B cell (primary cell): ENCODE measurements around the gene BNIP5. TPM values are rescaled to one million over a fixed set of nuclear protein-coding genes. Genes with fewer than 3 reads are reported as not detected.

Experiments used
- ATAC-seq: fragments of 200-7000 bp; cut with Tn5 transposase; one replicate; pipeline ENCODE4 v1.10.0; 2021; ENCODE audit warnings: low read depth, mild to moderate bottlenecking, moderate number of reproducible peaks, moderate library complexity
- CTCF ChIA-PET: fragments of 350-600 bp; sonication (Branson Sonifier 250); formaldehyde crosslinking; loops from one replicate; lab custom pipeline; 2021; ENCODE audit warnings: antibody characterized with exemption, inconsistent platforms; lab: Charles Lee
- POLR2A ChIA-PET: fragments of 350-600 bp; sonication (Branson Sonifier 250); formaldehyde crosslinking; loops from one replicate; lab custom pipeline; 2021; ENCODE audit warnings: antibody characterized with exemption; lab: Charles Lee
- DNase-seq: peaks from one replicate; pipeline ENCODE4 v3.0.0; 2013
- H2AFZ ChIP-seq: 2 replicates; pipeline ENCODE4 v1.6.1; 2012; ENCODE audit warnings: mild to moderate bottlenecking, low read depth, low read length; ENCODE audit not compliant: insufficient read depth, poor library complexity, severe bottlenecking
- H3K27ac ChIP-seq, 2 donors: 1 replicate in 1 of 2; 2 replicates in 1 of 2; pipeline ENCODE4 v1.5.1; 2012 to 2013; ENCODE audit warnings: low read length in 2 of 2, mild to moderate bottlenecking in 2 of 2, moderate library complexity in 1 of 2
- H3K27me3 ChIP-seq, 4 experiments: fragments of 200-600 bp in 1 of 4; sonication (generic) in 1 of 4; replicated peaks in 1 of 4; 1 replicate in 2 of 4; 2 replicates in 2 of 4; pipeline versions ENCODE4 v1.6.1 to v1.7.0; 2013 to 2016; ENCODE audit warnings: low read length in 3 of 4, mild to moderate bottlenecking in 2 of 4, mixed read lengths in 1 of 4, moderate library complexity in 1 of 4; ENCODE audit not compliant: insufficient read depth in 4 of 4, control insufficient read depth in 3 of 4; ENCODE audit errors: control extremely low read depth in 1 of 4
- H3K36me3 ChIP-seq, 2 experiments: replicated peaks in 1 of 2; 1 replicate in 1 of 2; 2 replicates in 1 of 2; pipeline versions ENCODE4 v1.6.1 to v1.7.1; 2013; ENCODE audit warnings: low read length in 1 of 2; ENCODE audit not compliant: insufficient read depth in 2 of 2, control insufficient read depth in 1 of 2; ENCODE audit errors: control extremely low read depth in 1 of 2, extremely low read depth in 1 of 2
- H3K4me1 ChIP-seq, 2 donors: fragments of 200-600 bp in 1 of 2; sonication (generic) in 1 of 2; 1 replicate in 1 of 2; 2 replicates in 1 of 2; pipeline versions ENCODE4 v1.5.1 to v1.6.1; 2013 to 2017; ENCODE audit warnings: low read length in 2 of 2; ENCODE audit not compliant: control insufficient read depth in 2 of 2, insufficient read depth in 2 of 2
- H3K4me2 ChIP-seq: replicated peaks from 2 replicates; pipeline ENCODE3; 2012; ENCODE audit warnings: mild to moderate bottlenecking, low read depth, low read length; ENCODE audit not compliant: poor library complexity, severe bottlenecking
- H3K4me3 ChIP-seq, 5 experiments: fragments of 200-600 bp in 1 of 5; sonication (generic) in 1 of 5; 1 replicate in 3 of 5; 2 replicates in 2 of 5; pipeline versions ENCODE4 v1.5.1 to v1.7.0; 2011 to 2016; ENCODE audit warnings: low read length in 4 of 5, mild to moderate bottlenecking in 4 of 5, low read depth in 2 of 5, control low read depth in 1 of 5, moderate library complexity in 1 of 5; ENCODE audit not compliant: insufficient read depth in 1 of 5; ENCODE audit errors: control extremely low read depth in 1 of 5, extremely low read depth in 1 of 5
- H3K79me2 ChIP-seq: fragments of 200-600 bp; sonication (generic); one replicate; pipeline ENCODE4 v1.6.0; 2016; ENCODE audit warnings: low read length; ENCODE audit not compliant: control insufficient read depth, insufficient read depth
- H3K9ac ChIP-seq: fragments of 200-600 bp; sonication (generic); 2 replicates; pipeline ENCODE4 v1.6.1; 2017; ENCODE audit warnings: mild to moderate bottlenecking, low read length, moderate library complexity
- H3K9me3 ChIP-seq, 3 donors: one replicate each; pipeline versions ENCODE4 v1.6.1 to v1.7.1; 2013; ENCODE audit warnings: low read length in 2 of 3; ENCODE audit not compliant: control insufficient read depth in 2 of 3, insufficient read depth in 1 of 3; ENCODE audit errors: control extremely low read depth in 1 of 3
- H4K20me1 ChIP-seq: 2 replicates; pipeline ENCODE4 v1.6.0; 2012; ENCODE audit warnings: mild to moderate bottlenecking, low read length; ENCODE audit not compliant: insufficient read depth, control insufficient read depth, poor library complexity, severe bottlenecking
- H3K27ac Mint-ChIP-seq: one replicate; pipeline ENCODE4 v1.8.0; 2021; ENCODE audit warnings: mixed read lengths
- H3K27me3 Mint-ChIP-seq: one replicate; pipeline ENCODE4 v1.8.0; 2021; ENCODE audit warnings: mixed read lengths
- H3K4me1 Mint-ChIP-seq: one replicate; pipeline ENCODE4 v1.8.0; 2021; ENCODE audit warnings: mixed read lengths
- H3K4me3 Mint-ChIP-seq: one replicate; pipeline ENCODE4 v1.8.0; 2021; ENCODE audit warnings: mixed read lengths
- H3K9me3 Mint-ChIP-seq: one replicate; pipeline ENCODE4 v1.8.0; 2022; ENCODE audit warnings: mixed read lengths; ENCODE audit not compliant: insufficient read depth
- EZH2 ChIP-seq: IDR thresholded peaks from 2 replicates; pipeline ENCODE4 v1.6.1; 2012; ENCODE audit warnings: borderline replicate concordance, low read depth, mild to moderate bottlenecking, moderate library complexity, low read length; ENCODE audit not compliant: insufficient read depth, poor library complexity, severe bottlenecking
- WGBS: methylation state at CpG from one replicate; pipeline ENCODE4 v1.1.5; 2013; ENCODE audit warnings: missing lambda C conversion rate; ENCODE audit not compliant: insufficient coverage; 5-methylcytosine and 5-hydroxymethylcytosine counted together
- intact Hi-C: fragments of 100-400 bp; cut with micrococcal nuclease; formaldehyde crosslinking; loops from one replicate; pipeline ENCODE4 v1.10.0; 2022
- polyA plus RNA-seq: library from polyadenylated mRNA; depleted of rRNA; stranded (reverse); fragments of >200 nt; gene quantifications from 2 replicates; pipeline ENCODE4 v1.2.3, GENCODE V29; 2012
- total RNA-seq, 2 donors: library from RNA; stranded (reverse); fragments of 120-200 nt in 1 of 2; gene quantifications; 1 replicate in 1 of 2; 2 replicates in 1 of 2; pipeline versions ENCODE4 v1.2.3 to v1.2.4, GENCODE V29; 2013 to 2022
- TF ChIP-seq, protein P1 (sequence below): fragments of 200-600 bp; IDR thresholded peaks from one replicate; pipeline ENCODE4 v1.8.0; 2022; ENCODE audit warnings: antibody characterized with exemption, mild to moderate bottlenecking

The BNIP5 gene
- total and polyA plus RNA-seq, 2 donors (not counting 1 experiment from before 2014, with no cell fraction given), result 0.06 to 0.10 TPM

DNA sequence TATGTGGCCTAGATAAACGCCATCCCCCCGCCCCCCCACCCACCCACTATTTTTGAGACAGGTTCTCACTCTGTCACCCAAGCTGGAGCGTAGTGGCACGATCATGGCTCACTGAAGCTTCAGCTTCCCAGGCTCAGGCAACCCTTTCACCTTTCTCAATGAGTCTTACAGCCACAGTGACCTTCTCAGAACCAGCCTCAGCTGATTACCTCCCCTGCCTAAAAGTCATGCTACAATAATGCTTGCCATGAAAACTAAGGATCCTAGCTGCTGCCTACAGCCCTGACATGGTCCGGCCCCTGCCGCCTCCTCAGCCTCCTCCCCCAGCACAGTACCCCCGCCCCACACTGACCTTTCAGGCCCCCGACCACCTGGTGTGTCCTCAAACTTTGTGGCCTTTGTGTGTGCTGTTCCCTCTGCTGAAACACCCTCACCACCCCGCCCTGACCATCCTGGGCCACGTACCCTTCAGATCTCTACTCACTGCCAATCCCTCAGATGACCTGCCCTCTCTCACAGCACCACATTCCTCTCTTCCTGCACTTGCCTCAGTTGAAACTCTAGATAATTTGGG, 35.5 kb downstream of the BNIP5 start:
- no peak for TF ChIP-seq EZH2
- TF ChIP-seq, protein P1, sequence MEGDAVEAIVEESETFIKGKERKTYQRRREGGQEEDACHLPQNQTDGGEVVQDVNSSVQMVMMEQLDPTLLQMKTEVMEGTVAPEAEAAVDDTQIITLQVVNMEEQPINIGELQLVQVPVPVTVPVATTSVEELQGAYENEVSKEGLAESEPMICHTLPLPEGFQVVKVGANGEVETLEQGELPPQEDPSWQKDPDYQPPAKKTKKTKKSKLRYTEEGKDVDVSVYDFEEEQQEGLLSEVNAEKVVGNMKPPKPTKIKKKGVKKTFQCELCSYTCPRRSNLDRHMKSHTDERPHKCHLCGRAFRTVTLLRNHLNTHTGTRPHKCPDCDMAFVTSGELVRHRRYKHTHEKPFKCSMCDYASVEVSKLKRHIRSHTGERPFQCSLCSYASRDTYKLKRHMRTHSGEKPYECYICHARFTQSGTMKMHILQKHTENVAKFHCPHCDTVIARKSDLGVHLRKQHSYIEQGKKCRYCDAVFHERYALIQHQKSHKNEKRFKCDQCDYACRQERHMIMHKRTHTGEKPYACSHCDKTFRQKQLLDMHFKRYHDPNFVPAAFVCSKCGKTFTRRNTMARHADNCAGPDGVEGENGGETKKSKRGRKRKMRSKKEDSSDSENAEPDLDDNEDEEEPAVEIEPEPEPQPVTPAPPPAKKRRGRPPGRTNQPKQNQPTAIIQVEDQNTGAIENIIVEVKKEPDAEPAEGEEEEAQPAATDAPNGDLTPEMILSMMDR, result no peak
- Mint-ChIP-seq H3K27ac (no peak overlapping the region), H3K4me3 (no peak overlapping the region), H3K4me1 (peaks cover 5% of the 10 kb centered on the region), H3K9me3 (no peaks in the 10 kb centered on the region), H3K27me3 (peaks cover 23% of the 10 kb centered on the region)
- WGBS, result 71% methylated on average over 7 of the region's 10 CpGs
- Histone ChIP-seq H3K36me3 (no peaks in the 10 kb centered on the region), H4K20me1 (no peaks in the 10 kb centered on the region), H3K4me1 (no peaks in the 10 kb centered on the region), H3K27me3 (peaks cover 0 to 6% (median 1%) of the 10 kb centered on the region in 4 experiments), H2AFZ (no peak overlapping the region), H3K4me2 (no peak overlapping the region), H3K27ac (no peak overlapping the region), H3K9ac (no peak overlapping the region), H3K79me2 (no peaks in the 10 kb centered on the region), H3K9me3 (no peaks in the 10 kb centered on the region), H3K4me3 (no peak overlapping the region)
- DNase-seq (no peak), ATAC-seq (no peak)
- intact Hi-C loops, result loop anchor here (5.0 kb wide), 1 partner anchor 391 kb away; no protein-coding TSS in a partner anchor
- CTCF ChIA-PET, result interaction anchor here (0.9 to 9.8 kb wide), 11 partner anchors 11 to 458 kb away, joined by 3 to 149 read pairs (median 3); partner anchors contain the start of gene BNIP5
- POLR2A ChIA-PET, result no interaction called here

DNA sequence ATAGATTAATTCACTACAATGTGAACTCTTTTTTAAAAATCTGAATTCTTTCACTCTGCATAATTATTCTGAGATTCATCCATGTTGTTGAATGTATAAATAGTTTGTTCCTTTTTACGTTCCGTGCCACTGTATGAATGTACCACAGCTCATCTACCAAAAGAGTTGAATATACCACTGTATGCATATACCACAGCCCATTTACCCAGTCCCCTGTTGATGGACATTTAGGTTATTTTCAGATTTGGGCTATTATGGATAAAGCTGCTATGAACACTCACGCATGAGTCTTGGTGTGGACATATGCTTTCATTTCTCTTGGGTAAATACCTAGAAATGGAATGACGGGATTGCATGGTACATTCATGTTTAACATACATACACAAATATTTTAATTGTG, 38.7 kb downstream of the BNIP5 start:
- Histone ChIP-seq H3K4me3 (no peak overlapping the region), H3K4me1 (no peaks in the 10 kb centered on the region), H3K36me3 (no peaks in the 10 kb centered on the region), H3K27ac (no peak overlapping the region), H3K4me2 (no peak overlapping the region), H3K79me2 (no peaks in the 10 kb centered on the region), H3K9me3 (no peaks in the 10 kb centered on the region), H3K27me3 (peaks cover 0 to 6% (median 1%) of the 10 kb centered on the region in 4 experiments), H3K9ac (no peak overlapping the region), H4K20me1 (no peaks in the 10 kb centered on the region), H2AFZ (no peak overlapping the region)
- peaks cover 35% of the 10 kb centered on the region for H3K27me3 Mint-ChIP-seq
- DNase-seq (no peak), ATAC-seq (no peak)
- no CpG with 5 or more reads among the region's 4 CpGs for WGBS
- intact Hi-C loops, result no loop called here
- H3K4me1 Mint-ChIP-seq, result peaks cover 5% of the 10 kb centered on the region
- no peak overlapping the region for H3K27ac Mint-ChIP-seq
- TF ChIP-seq, protein P1, result no peak
- no peak for TF ChIP-seq EZH2
- POLR2A ChIA-PET, result no interaction called here
- H3K4me3 Mint-ChIP-seq, result no peak overlapping the region
- H3K9me3 Mint-ChIP-seq, result no peaks in the 10 kb centered on the region
- CTCF ChIA-PET, result interaction anchor here (1.2 kb wide), 2 partner anchors 11 to 62 kb away, joined by 3 to 5 read pairs; no protein-coding TSS in a partner anchor
